Airway epithelial cell (primary cell): ENCODE results near the gene PRKCSH. TPM values are rescaled to one million over a fixed set of nuclear protein-coding genes. Genes with fewer than 3 reads are reported as not detected.

Experiments
- total RNA-seq: library from RNA; depleted of rRNA; stranded (reverse); fragments of >200 nt; gene quantifications from 2 replicates; pipeline ENCODE4 v1.2.3, GENCODE V29; 2015

Gene PRKCSH, protein sequence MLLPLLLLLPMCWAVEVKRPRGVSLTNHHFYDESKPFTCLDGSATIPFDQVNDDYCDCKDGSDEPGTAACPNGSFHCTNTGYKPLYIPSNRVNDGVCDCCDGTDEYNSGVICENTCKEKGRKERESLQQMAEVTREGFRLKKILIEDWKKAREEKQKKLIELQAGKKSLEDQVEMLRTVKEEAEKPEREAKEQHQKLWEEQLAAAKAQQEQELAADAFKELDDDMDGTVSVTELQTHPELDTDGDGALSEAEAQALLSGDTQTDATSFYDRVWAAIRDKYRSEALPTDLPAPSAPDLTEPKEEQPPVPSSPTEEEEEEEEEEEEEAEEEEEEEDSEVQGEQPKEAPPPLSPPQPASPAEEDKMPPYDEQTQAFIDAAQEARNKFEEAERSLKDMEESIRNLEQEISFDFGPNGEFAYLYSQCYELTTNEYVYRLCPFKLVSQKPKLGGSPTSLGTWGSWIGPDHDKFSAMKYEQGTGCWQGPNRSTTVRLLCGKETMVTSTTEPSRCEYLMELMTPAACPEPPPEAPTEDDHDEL
- 140 and 183 TPM in 2 replicates for total RNA-seq

DNA sequence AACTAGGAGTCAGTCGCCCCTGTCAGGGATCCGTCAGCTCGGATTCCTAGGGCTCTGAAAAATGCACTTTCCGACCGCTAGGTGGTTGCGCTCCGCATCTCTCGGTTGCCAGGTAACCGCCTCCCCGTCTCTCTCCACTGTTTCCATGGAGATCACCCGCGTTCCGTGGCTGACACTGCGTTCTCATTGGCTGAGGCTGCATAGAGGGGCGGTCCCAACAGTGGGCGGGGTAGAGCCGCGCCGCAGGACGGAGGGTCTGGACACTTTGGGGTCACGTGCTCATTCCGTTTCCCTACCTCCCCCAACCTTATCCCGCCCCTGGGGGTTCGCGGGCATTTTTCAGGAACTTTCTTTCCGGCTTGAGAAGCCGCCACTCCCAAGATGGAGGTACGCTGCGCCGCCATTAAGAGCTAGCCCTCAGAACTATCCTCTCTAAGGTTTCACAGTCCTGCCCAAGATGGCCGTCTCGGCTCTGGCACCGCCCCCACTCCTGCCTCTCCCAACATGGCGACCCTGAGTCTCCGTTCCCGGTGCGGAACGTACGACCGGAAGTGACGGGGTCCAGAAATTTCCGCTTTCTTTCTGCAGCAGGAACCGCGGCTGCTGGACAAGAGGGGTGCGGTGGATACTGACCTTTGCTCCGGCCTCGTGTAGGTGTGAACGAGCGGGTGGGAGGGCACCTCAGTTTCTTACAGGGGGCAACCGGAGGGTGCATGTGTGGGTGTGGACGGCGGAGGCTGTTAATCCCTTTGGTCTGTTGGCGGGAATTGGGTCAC lies at the start of gene PRKCSH, which contains the start of gene ODAD3:
Gene PRKCSH, plus strand, starts transcription at position 579 of the 776 bp plus-strand sequence. CDS start 483 bp downstream, outside the sequence.
Gene ODAD3, minus strand, starts transcription at position 65 of the 776 bp plus-strand sequence. CDS start 105 bp downstream, outside the sequence.

DNA sequence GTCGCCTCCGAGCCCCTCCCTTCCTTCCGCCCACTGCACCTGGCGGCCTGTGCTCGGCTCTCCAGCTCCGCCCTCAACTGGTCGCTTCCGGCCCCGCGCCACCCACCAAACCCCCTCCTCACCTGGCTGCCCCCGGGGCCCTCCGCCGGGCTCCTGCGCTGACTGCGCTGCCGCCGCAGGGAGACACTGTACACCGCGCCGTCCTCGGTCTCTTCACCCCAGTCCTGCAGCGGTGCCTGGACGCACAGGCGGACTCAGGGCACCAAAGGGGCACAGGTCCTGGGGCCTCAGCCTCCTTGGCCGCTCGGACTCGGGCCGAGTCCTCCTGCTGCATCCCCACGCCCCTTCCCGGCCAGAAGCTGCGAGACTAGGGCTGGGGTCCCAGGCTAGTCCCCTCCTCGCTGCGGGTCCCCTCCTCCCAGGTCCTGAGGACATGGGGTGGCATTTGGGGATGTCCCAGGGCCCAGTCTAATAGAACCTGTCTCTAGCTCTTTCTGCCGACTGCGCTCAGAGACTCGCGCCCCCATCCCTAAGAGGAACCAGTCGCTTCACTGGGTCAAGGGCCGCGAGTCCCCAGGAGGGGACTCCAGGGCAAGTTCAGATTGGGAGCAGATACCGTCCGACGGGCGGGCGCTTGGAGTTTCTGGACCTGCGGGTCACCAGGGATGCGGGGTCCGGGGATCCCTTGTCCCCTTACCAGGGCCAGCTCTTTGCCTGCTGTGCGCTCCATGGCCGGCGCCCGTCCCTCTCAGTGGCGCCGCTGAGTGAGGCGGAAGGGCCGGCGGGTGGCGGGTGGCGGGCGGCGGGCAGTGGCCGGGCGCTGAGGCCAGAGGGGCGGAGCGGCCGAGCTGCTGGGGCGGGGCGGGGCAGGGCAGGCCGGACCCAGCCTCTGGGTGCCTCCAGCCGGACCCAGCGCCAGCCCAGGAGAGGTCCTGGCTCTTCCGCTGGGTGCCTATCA lies 16.6 kb upstream of the PRKCSH start, which contains the start of gene RGL3:
Gene RGL3, minus strand, starts transcription at position 766 of the 958 bp plus-strand sequence. Its CDS starts 36 bp downstream, at position 730.

DNA sequence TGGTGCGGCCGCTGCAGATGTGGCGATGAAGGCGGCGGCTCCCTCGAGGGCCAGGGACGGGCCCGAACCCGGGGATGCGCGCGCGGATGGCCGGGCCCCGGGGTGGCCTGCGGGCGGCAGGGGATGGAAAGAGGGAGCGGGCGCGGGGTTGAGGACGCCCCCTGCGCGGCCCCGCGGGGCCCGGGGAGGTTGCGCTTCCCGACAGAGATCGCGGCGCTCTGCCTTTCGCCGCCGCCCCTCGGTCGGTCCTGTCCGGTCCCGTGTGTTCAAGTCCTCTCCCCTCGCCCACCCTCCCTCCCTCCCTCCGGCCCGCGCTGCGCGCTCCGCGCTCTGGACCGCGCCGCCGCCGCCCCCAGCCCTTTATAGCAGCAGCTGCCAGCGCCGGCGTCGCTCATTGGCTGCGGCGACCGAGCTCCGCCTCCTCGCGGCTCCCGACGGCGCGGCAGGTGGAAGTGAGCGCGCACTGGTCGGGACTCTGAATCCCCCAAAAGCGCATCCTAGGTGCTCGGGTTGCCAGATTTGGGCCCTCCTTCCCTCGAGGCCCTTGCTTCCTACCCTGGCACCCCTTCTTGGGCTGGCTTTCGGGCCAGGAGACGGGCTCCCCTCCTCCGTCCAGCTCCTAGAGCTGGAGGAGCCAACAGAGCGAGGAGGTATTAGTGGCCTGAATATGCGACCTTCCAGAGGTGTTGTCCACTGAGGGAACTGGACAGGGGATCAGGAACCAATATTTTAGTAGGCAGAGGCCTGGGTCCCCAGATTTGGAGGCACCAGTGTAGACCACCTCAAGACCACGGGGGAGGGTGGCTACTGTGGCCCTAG lies 45.5 kb downstream of the PRKCSH start, which contains the start of gene ELAVL3:
Gene ELAVL3, minus strand, starts transcription at position 332 of the 819 bp plus-strand sequence. CDS start 438 bp downstream, outside the sequence.

Other genes starting within 250 kb of the PRKCSH start
- 24.9 and 25.2 TPM in 2 replicates for gene KANK2, start 238.1 kb upstream of the PRKCSH start, total RNA-seq
- gene ANGPTL8, start 196.0 kb upstream of the PRKCSH start, total RNA-seq = not detected in 2 replicates
- gene DOCK6, start 173.1 kb upstream of the PRKCSH start, total RNA-seq = 33.5 and 39.3 TPM in 2 replicates
- not detected in 2 replicates for gene TSPAN16, start 139.5 kb upstream of the PRKCSH start, total RNA-seq
- 58.9 and 77.6 TPM in 2 replicates for gene RAB3D, start 96.0 kb upstream of the PRKCSH start, total RNA-seq
- gene TMEM205, start 89.4 kb upstream of the PRKCSH start, total RNA-seq = 161 and 202 TPM in 2 replicates
- gene CCDC159, start 89.1 kb upstream of the PRKCSH start, total RNA-seq = 7.8 and 8.7 TPM in 2 replicates
- gene PLPPR2, start 80.2 kb upstream of the PRKCSH start, total RNA-seq = 13.6 TPM in 2 replicates
- gene SWSAP1, start 61.0 kb upstream of the PRKCSH start, total RNA-seq = 2.5 and 4.3 TPM in 2 replicates
- 0.79 and 1.4 TPM in 2 replicates for gene EPOR, start 51.3 kb upstream of the PRKCSH start, total RNA-seq
- gene RGL3, start 16.3 kb upstream of the PRKCSH start, total RNA-seq = not detected in 2 replicates
- gene ODAD3, start 514 bp upstream of the PRKCSH start, total RNA-seq = 0.14 TPM in 1 of 2 replicates, not detected in the other
- gene ELAVL3, start 45.4 kb downstream of the PRKCSH start, total RNA-seq = not detected in 2 replicates
- 3.9 and 6.2 TPM in 2 replicates for gene ZNF653, start 70.2 kb downstream of the PRKCSH start, total RNA-seq
- 41.3 and 44.0 TPM in 2 replicates for gene ECSIT, start 93.5 kb downstream of the PRKCSH start, total RNA-seq
- gene CNN1, start 103.2 kb downstream of the PRKCSH start, total RNA-seq = 0.19 and 0.21 TPM in 2 replicates
- gene ELOF1, start 123.6 kb downstream of the PRKCSH start, total RNA-seq = 57.1 and 59.6 TPM in 2 replicates
- 12.5 and 13.6 TPM in 2 replicates for gene ACP5, start 142.0 kb downstream of the PRKCSH start, total RNA-seq
- 7.1 and 9.6 TPM in 2 replicates for gene ZNF627, start 161.8 kb downstream of the PRKCSH start, total RNA-seq